GM19438 (cell line): ENCODE results near the gene GALNT5.
"Not testable (repeated sequence)": the region's sequence is repeated elsewhere in the genome, so short reads cannot be mapped to it uniquely, and the experiment has no call there.

Source experiments
- ATAC-seq: cut with Tn5 transposase; IDR thresholded peaks from one replicate; pipeline ENCODE4 v1.9.1; 2021; ENCODE audit warnings: low read depth; ENCODE audit not compliant: unreplicated experiment

GALNT5 gene

DNA sequence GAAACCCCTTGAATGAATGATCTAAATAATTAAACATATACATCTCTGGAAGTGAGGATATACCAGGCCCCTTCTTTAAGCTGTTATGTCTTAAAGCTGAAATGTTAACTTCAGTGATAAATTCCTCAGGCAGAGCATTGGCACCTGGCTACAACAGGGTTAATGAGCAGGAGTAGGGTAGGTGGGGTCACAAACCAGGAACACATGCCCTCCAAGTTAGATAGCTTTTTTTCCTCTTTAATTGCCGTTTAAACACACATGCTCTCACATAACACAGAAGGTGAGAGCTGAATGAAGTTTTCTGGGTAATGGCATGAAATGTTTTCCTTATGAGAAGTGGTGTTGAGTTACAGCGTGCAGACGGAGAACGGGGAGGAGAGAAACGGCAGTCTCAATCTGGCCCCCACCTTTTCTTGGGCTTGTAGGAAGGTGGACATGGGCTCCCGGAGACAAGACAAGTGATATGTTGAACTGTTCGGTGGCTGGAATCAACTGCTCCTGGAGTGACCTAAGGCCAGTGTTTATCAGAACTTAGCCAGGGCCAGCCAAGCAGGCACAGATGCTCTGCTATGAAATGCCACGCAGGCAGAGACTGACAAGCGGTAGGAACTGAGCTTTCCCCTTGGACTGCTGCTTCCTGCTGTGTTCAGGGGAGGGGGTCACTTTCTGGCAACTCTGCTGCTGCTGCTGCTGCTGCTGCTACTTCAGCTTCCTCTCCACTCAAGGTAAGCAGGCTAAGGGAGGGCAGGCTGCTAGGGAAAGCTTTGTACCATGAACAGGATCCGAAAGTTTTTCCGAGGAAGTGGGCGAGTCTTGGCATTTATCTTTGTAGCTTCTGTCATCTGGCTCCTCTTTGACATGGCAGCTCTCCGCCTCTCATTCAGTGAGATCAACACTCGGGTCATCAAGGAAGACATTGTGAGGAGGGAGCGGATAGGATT is at the start of gene GALNT5:
Gene GALNT5, plus strand, starts transcription at position 394 of the 941 bp plus-strand sequence. Its CDS starts 378 bp downstream, at position 772.
- no peak for ATAC-seq

- ATAC-seq, result no peak
Measured at GRCh38 chr2:157216286-157216965, 41.1 kb upstream of the GALNT5 start.

GRCh38 chr2:157217409-157217808 is 40.1 kb upstream of the GALNT5 start:
- no peak for ATAC-seq

DNA sequence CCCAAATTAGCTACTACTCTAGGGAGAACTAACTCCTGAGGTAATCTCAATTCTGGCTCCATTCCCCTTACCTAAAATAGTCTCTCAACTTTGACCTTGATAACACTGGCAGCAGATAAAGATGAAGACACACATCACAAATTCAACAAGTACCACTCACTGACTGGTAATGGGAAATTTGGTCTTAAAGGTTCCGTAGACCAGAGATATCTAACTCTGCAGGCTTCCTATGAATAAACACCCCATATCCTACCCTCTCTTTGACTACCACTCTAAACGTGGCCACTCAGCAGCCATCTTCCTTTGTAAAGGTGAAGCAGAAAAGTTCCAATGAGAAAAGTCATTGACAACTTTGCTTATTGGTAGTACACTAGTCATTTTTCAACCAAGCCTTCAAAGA is 38.6 kb upstream of the GALNT5 start:
- no peak for ATAC-seq

DNA sequence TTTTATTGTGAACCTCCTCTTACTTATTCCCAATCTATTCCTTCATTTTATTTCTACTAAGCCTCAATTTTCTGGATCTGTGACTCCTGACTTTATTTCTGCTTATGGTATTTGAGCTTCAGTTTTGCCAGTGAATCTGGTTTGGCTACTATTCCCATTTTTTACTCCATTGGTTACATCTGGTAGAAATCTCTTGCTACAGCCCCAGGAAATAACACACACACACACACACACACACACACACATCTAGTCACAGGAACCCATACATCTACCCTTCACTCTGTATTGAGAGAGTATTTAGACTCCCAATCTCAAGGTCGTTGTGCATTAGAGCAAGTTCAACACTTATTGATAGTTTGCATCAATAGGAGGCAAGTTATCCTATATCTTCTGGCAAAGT is 37.0 kb upstream of the GALNT5 start:
- no peak for ATAC-seq

DNA sequence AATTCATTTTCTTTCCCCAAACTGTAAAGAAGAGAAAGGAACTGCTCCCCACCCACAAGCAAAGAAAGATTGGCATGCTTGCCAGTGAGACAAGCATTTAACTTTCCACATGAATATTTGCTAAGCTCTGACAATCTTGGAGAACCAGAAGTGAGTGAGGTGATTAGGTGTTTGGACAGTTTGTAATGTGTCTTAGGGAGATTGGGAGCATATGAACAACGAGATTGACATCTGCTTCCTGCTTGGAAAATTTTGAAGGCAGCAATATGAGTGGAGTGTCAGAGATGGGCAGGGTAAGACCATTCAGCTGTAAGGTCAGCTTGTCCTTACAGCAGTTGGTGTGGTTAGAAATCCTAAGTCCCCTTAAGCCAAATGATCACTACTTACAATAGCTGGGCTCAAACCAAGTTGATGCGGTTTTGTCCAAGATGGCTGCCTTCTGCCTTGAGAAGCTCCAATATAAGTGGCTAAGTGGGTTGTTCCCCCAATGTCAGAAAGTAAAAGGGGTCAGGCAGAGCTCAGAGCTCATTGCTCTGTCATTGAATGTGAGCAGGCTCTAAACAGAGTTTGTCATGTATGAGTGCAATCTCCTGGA is 36.0 kb upstream of the GALNT5 start:
- ATAC-seq, result no peak

- ATAC-seq, result no peak
Measured at GRCh38 chr2:157223624-157224205, 33.8 kb upstream of the GALNT5 start.

GRCh38 chr2:157224448-157224847 is 33.1 kb upstream of the GALNT5 start:
- ATAC-seq, result not testable (repeated sequence)

DNA sequence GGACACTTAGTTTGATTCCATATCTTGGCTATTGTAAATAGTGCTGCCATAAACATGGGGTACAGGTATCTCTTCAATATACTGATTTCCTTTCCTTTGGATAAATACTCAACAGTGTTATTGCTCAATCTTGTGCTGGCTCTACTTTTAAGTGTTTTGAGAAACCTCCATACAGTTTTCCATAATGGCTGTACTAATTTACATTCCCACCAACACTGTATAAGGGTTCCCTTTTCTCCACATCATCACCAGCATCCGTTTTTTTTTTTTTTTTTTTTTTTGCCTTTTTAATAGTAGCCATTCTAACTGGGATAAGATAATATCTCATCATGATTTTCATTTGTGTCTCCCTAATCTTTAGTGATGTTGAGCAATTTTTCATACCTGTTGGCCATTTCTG is 29.9 kb upstream of the GALNT5 start:
- ATAC-seq, result no peak

DNA sequence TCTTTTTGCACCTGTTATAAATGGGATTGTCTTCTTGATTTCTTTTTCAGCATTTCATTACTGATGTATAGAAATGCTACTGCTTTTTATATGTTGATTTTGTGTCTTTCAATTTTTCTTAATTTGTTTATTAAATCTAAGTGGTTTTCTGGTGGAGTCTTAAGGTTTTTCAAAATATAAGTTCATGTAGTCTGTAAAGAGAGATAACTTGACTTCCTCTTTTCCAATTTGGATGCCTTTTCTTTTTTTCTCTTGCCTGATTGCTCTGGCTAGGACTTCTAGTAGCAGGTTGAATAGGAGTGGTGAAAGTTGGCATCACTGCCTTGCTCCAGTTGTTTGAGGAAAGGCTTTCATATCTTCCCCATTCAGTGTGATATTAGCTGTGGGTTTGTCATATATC is 28.6 kb upstream of the GALNT5 start:
- no peak for ATAC-seq

DNA sequence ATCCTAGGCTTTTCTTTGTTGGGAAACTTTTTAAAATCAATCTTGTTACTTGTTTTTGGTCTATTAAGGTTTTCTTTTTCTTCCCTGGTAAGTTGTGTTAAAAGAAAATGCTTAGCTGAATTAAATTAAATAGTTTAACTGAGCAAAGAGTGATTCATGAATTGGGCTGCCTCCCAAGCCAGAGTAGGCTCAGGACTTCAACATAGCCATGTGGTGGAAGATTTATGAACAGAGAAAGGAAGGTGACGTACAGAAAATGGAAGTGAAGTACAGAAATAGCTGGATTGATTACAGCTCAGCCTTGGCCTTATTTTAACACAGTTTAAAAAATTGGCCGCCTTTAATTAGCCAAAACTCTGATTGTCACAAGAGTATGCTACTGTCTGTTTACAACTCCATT is 27.9 kb upstream of the GALNT5 start:
- ATAC-seq, result no peak

- ATAC-seq, result no peak
Measured at GRCh38 chr2:157231476-157231875, 26.0 kb upstream of the GALNT5 start.

- no peak for ATAC-seq
Measured at GRCh38 chr2:157233506-157233905, 24.0 kb upstream of the GALNT5 start.

- ATAC-seq, result no peak
Measured at GRCh38 chr2:157236404-157236803, 21.1 kb upstream of the GALNT5 start.

- no peak for ATAC-seq
Measured at GRCh38 chr2:157238296-157238695, 19.2 kb upstream of the GALNT5 start.

DNA sequence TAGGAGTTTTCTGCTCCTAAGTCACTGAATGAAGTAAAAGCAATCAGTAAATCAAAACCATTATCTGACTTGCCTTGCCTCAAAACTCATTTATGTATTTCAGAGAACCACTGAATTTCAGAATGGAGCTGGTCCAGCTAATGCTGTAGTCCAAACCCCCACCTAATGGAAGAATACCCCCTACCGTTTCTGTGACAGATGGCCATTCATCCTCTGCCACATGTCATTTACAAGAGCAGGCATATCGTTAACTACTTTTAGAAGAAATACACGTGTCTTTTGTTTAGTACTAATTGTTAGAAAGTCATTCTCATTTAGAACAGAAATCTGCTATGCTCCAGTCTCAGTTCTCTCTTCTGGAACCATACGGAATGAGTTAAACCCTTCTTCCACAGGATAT is 12.8 kb upstream of the GALNT5 start:
- no peak for ATAC-seq

DNA sequence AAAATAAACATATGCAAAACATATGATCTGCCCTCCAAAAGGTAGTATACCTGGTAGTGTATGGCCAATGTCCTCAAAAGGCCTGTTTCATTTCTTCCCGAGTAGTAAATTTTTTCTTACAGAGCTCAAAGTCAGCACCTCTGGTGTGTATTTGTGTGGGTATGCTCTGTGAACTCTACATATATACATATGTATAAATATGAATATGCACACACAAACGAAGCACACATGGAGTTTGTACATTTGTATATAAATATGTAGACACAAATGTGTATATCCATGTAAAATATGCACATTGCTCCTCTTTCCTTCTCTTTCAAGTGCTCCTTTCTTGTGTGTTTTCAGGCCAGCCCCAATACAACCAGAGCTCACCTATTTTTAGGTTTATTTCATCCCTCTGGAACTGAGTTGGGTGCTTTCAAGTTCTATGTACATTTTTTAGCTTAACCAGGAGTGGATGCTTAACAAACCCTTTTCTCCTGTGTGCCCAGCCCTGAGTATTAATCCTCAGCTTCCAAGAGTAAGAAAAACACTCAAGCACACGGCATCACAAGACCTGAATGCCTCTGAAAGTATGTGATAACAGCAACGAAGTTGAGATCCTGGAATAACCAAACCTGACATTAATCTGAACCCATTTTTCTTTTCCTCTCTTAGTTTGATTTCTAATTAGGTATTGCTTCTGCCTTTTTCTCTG is 12.2 kb upstream of the GALNT5 start:
- no peak for ATAC-seq

DNA sequence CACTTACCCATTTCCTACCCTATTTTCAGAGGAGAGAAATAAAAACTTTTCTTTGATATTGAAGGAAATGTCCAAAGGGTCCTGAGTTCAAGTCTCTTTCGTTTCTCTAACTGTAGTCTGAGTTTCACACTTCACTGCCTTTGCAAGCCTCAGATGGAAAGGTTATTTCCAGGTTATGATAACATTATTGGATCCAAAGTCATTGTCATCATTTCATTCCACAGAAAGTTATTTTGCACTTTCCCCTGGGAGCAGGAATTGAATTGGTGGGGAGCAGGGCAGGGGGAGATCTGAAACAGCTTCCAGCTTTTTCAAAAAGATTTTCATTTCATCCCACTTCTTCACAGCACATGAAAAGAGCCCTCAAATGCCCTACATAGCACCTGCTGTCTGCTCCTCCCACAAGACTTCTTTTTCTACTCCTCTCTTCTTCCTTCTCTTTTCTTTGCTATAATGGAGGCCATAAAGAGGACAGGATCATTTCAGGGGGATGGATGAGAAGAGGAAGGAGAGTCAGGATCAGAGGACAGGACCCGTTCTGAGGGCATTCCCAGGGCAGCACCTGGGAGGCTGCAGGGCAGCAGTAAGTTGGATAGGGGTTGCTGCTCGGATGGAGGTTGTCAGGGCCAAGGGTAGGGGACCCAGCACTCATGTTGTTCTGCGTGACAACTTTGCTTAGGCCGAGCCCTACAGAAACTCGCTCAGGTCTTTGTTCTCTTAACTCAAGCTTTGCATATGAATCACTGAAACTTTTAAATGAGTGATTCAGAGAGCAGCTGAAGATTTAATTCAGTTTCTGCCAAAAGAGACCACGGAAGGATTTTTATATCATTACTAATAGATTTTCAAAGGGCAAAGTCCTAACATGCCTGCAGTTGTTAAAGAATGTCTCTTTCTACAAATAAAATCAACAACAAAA is 11.4 kb upstream of the GALNT5 start:
- ATAC-seq, result no peak

DNA sequence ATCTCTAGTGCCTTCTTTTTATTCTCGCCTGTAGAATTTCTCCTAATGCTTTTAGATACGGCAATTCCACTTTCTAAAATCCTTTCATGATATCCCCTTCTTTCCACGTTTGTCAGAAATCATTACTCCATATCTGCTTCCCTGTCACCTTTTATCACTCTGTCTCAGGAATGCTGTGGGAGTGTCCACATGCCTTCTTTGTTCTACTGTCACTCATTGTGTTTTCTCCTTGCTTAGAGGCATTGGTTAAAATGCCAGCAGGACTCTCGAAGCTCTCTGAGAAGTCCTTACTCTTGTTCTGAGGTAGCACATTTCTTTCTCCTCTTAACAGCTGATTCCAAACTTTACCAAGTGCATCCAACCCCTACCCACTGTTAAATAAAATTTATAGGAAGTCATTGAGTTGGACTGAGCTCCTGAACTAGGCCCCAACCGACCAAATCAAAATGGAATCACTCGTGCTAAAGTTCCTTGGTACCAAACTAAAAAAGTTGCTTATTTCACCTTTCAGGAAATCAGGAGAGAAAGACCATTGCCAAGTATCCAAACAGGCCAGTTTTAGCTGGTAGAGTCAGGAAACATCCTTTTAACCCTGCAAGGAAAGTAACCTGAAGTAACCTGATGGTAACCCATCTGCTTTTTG is 10.6 kb upstream of the GALNT5 start:
- ATAC-seq, result no peak
